HCT116 (cell line): Measurements from ENCODE around the gene TSC2. TPM values are rescaled to one million over a fixed set of nuclear protein-coding genes. Genes with fewer than 3 reads are reported as not detected.

Experiments used
- ATAC-seq: fragments of 200-7000 bp; cut with Tn5 transposase; 2 replicates; pipeline ENCODE4 v1.9.1; 2020; ENCODE audit warnings: mild to moderate bottlenecking, moderate library complexity
- BruUV-seq: library from RNA; stranded (reverse); fragments of 400-500 nt; replicated peaks from 2 replicates; lab custom pipeline; 2021; lab: Mats Ljungman, UMichigan
- CTCF ChIA-PET: fragments of 300-600 bp; sonication (Branson Sonifier 250); formaldehyde crosslinking; loops from one replicate; lab custom pipeline; 2021; ENCODE audit warnings: antibody characterized with exemption; lab: Charles Lee
- POLR2A ChIA-PET: fragments of 300-600, 350-600 bp; sonication (Branson Sonifier 250); formaldehyde crosslinking; loops from one replicate; lab custom pipeline; 2021; ENCODE audit warnings: antibody characterized with exemption; lab: Charles Lee
- RAD21 ChIA-PET, 2 experiments: fragments of 300-600 bp; sonication (Branson Sonifier 250); formaldehyde crosslinking; loops; one replicate each; lab custom pipeline; 2023; ENCODE audit warnings: low total read pairs in 2 of 2; ENCODE audit not compliant: uncharacterized antibody in 2 of 2, unreplicated experiment in 2 of 2, low non-redundant PET in 1 of 2; lab: Charles Lee
- DNase-seq: peaks from one replicate; pipeline ENCODE4 v3.0.0-alpha.2; 2010; ENCODE audit warnings: low read depth, low spot score
- H2AFZ ChIP-seq: fragments of 200-600 bp; shearing (Covaris generic), sonication (generic); 2 replicates; pipeline ENCODE4 v1.6.1; 2017; ENCODE audit warnings: low read depth, mixed run types, mixed read lengths, antibody characterized with exemption, low read length; ENCODE audit not compliant: poor library complexity, severe bottlenecking
- H3K27ac ChIP-seq: 2 replicates; pipeline ENCODE4 v1.5.1; 2012; ENCODE audit warnings: low read depth, low read length
- H3K27me3 ChIP-seq: fragments of 200-600 bp; sonication (generic); 2 replicates; pipeline ENCODE4 v1.6.1; 2016; ENCODE audit warnings: mixed run types, low read length, mixed read lengths; ENCODE audit not compliant: insufficient read depth
- H3K36me3 ChIP-seq, 2 experiments: fragments of 200-500 bp in 1 of 2; fragments of 200-600 bp in 1 of 2; sonication (Bioruptor generic) in 1 of 2; sonication (generic) in 1 of 2; 2 replicates each; pipeline versions ENCODE4 v1.5.1 to v1.6.1; 2014 to 2016; ENCODE audit warnings: low read length in 2 of 2, inconsistent platforms in 1 of 2, mixed read lengths in 1 of 2, mixed run types in 1 of 2; ENCODE audit not compliant: insufficient read depth in 2 of 2, control insufficient read depth in 1 of 2
- H3K4me1 ChIP-seq, 2 experiments: fragments of 200-600 bp in 1 of 2; sonication (generic) in 1 of 2; 2 replicates each; pipeline versions ENCODE4 v1.5.1 to v1.6.1; 2012 to 2017; ENCODE audit warnings: low read length in 2 of 2, inconsistent platforms in 1 of 2, mild to moderate bottlenecking in 1 of 2, mixed read lengths in 1 of 2, mixed run types in 1 of 2, moderate library complexity in 1 of 2; ENCODE audit not compliant: insufficient read depth in 2 of 2, control insufficient read depth in 1 of 2
- H3K4me2 ChIP-seq: fragments of 200-600 bp; sonication (generic); 2 replicates; pipeline ENCODE4 v1.6.1; 2017; ENCODE audit warnings: mixed run types, low read length, mixed read lengths
- H3K4me3 ChIP-seq, 2 experiments: fragments of 200-600 bp in 1 of 2; sonication (generic) in 1 of 2; replicated peaks in 1 of 2; 2 replicates each; pipeline ENCODE4 v1.5.1; 2011 to 2016; ENCODE audit warnings: low read length in 2 of 2, control low read depth in 1 of 2, low read depth in 1 of 2, mild to moderate bottlenecking in 1 of 2, mixed read lengths in 1 of 2, mixed run types in 1 of 2
- H3K79me2 ChIP-seq: fragments of 200-600 bp; sonication (generic); 2 replicates; pipeline ENCODE4 v1.6.1; 2017; ENCODE audit warnings: mild to moderate bottlenecking, mixed run types, low read length, moderate library complexity, mixed read lengths; ENCODE audit not compliant: insufficient read depth
- H3K9ac ChIP-seq: fragments of 200-600 bp; sonication (generic); 2 replicates; pipeline ENCODE4 v1.6.1; 2016; ENCODE audit warnings: low read length, mixed read lengths
- H3K9me2 ChIP-seq: fragments of 200-600 bp; sonication (generic), shearing (Covaris generic); 2 replicates; pipeline ENCODE4 v1.6.1; 2017; ENCODE audit warnings: mixed run types, mild to moderate bottlenecking, moderate library complexity; ENCODE audit not compliant: insufficient read depth
- H3K9me3 ChIP-seq, 2 experiments: fragments of 200-500 bp in 1 of 2; fragments of 200-600 bp in 1 of 2; sonication (Bioruptor generic) in 1 of 2; sonication (generic) in 1 of 2; 2 replicates each; pipeline ENCODE4 v1.6.1; 2014 to 2017; ENCODE audit warnings: low read length in 2 of 2, mixed read lengths in 2 of 2, inconsistent platforms in 1 of 2, low read depth in 1 of 2, mild to moderate bottlenecking in 1 of 2, mixed run types in 1 of 2, moderate library complexity in 1 of 2; ENCODE audit not compliant: control insufficient read depth in 1 of 2, insufficient read depth in 1 of 2
- H4K20me1 ChIP-seq: fragments of 200-600 bp; sonication (generic), shearing (Covaris generic); 2 replicates; pipeline ENCODE4 v1.6.1; 2017; ENCODE audit warnings: mixed run types, mild to moderate bottlenecking, moderate library complexity; ENCODE audit not compliant: insufficient read depth
- EZH2 ChIP-seq: fragments of 200-600 bp; sonication (generic); IDR thresholded peaks from 2 replicates; pipeline ENCODE4 v1.6.1; 2017; ENCODE audit warnings: antibody characterized with exemption, mixed run types
- EZH2phosphoT487 ChIP-seq: fragments of 200-600 bp; IDR thresholded peaks from 2 replicates; pipeline ENCODE4 v1.6.1; 2018; ENCODE audit warnings: antibody characterized with exemption, borderline replicate concordance
- FOSL1 ChIP-seq: IDR thresholded peaks from 2 replicates; pipeline ENCODE4 v1.6.1; 2012; ENCODE audit warnings: low read depth
- JUND ChIP-seq: IDR thresholded peaks from 2 replicates; pipeline ENCODE4 v1.6.1; 2012
- POLR2AphosphoS5 ChIP-seq: IDR thresholded peaks from 2 replicates; pipeline ENCODE4 v1.6.1; 2011; ENCODE audit warnings: mild to moderate bottlenecking, low read depth, low read length, moderate library complexity
- REST ChIP-seq: IDR thresholded peaks from 2 replicates; pipeline ENCODE4 v1.6.1; 2012; ENCODE audit warnings: low read depth
- SIN3A ChIP-seq: IDR thresholded peaks from 2 replicates; pipeline ENCODE4 v1.6.1; 2012; ENCODE audit warnings: low read depth
- SP1 ChIP-seq: IDR thresholded peaks from 2 replicates; pipeline ENCODE4 v1.6.1; 2012; ENCODE audit warnings: low read depth
- YY1 ChIP-seq: IDR thresholded peaks from 2 replicates; pipeline ENCODE4 v1.6.1; 2011; ENCODE audit warnings: low read length, low read depth, moderate library complexity, mild to moderate bottlenecking; ENCODE audit not compliant: insufficient replicate concordance; ENCODE audit errors: extremely low read depth
- ZNF274 ChIP-seq: fragments of 200-500 bp; sonication (Bioruptor generic); IDR thresholded peaks from 2 replicates; pipeline ENCODE4 v1.6.1; 2014; ENCODE audit warnings: mild to moderate bottlenecking, low read depth, low read length, inconsistent platforms
- intact Hi-C: fragments of 100-400 bp; cut with micrococcal nuclease; formaldehyde crosslinking; loops from 2 replicates; pipeline ENCODE4 v1.10.0; 2022
- total RNA-seq: library from RNA; stranded (reverse); gene quantifications from one replicate; pipeline ENCODE4 v1.2.1, GENCODE V29; 2021; ENCODE audit not compliant: unreplicated experiment
- TF ChIP-seq, protein P1 (sequence below), 3 experiments: fragments of 200-600 bp in 1 of 3; sonication (generic) in 1 of 3; IDR thresholded peaks in 2 of 3; conservative IDR thresholded peaks in 1 of 3; 2 replicates each; pipeline ENCODE4 v1.5.1; 2012 to 2017; ENCODE audit warnings: low read depth in 2 of 3, low read length in 2 of 3, antibody characterized with exemption in 1 of 3, borderline replicate concordance in 1 of 3, control low read depth in 1 of 3, mild to moderate bottlenecking in 1 of 3, mixed read lengths in 1 of 3, mixed run types in 1 of 3, moderate library complexity in 1 of 3; ENCODE audit not compliant: insufficient read depth in 1 of 3
- TF ChIP-seq, protein P2 (sequence below): IDR thresholded peaks from 2 replicates; pipeline ENCODE4 v1.6.1; 2012
- TF ChIP-seq, protein P3 (sequence below): IDR thresholded peaks from 2 replicates; pipeline ENCODE4 v1.6.1; 2012

TSC2 gene
- total RNA-seq, 1 experiment from 2014 or later = 74.1 TPM

DNA sequence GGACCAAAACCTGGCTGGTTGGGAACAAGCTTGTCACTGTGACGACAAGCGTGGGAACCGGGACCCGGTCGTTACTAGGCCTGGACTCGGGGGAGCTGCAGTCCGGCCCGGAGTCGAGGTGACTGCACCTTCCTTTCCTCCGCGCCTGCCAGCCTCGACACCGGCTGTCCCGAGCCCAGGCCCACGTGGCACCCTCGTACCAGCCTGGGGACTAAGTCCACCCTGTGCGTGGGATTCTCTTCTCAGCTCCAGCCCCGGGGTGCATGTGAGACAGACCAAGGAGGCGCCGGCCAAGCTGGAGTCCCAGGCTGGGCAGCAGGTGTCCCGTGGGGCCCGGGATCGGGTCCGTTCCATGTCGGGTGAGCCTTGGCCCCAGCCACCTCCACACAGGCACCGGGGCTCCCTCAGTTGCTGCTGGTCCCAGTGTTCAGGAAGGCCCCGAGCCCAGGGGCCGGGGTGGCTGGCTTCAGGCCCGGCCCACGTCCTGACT, 31.6 kb downstream of the TSC2 start:
- H3K79me2 ChIP-seq = no peaks in the 10 kb centered on the region
- no peak overlapping the region for H3K4me3 ChIP-seq
- no peak overlapping the region for H3K27ac ChIP-seq
- POLR2A ChIA-PET = no interaction called here
- H4K20me1 ChIP-seq = no peaks in the 10 kb centered on the region
- CTCF ChIA-PET = no interaction called here
- intact Hi-C loops = no loop called here
- H3K27me3 ChIP-seq = no peaks in the 10 kb centered on the region
- RAD21 ChIA-PET = no interaction called here
- no TSS peak for BruUV-seq
- TF ChIP-seq, protein P1, sequence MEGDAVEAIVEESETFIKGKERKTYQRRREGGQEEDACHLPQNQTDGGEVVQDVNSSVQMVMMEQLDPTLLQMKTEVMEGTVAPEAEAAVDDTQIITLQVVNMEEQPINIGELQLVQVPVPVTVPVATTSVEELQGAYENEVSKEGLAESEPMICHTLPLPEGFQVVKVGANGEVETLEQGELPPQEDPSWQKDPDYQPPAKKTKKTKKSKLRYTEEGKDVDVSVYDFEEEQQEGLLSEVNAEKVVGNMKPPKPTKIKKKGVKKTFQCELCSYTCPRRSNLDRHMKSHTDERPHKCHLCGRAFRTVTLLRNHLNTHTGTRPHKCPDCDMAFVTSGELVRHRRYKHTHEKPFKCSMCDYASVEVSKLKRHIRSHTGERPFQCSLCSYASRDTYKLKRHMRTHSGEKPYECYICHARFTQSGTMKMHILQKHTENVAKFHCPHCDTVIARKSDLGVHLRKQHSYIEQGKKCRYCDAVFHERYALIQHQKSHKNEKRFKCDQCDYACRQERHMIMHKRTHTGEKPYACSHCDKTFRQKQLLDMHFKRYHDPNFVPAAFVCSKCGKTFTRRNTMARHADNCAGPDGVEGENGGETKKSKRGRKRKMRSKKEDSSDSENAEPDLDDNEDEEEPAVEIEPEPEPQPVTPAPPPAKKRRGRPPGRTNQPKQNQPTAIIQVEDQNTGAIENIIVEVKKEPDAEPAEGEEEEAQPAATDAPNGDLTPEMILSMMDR (IDR thresholded peaks at IDR 0.05 in 2 of 3, conservative IDR thresholded peaks at IDR 0.05 in 1 of 3; ENCODE audit: borderline replicate concordance in 1 of 3, insufficient read depth in 1 of 3, low read depth in 2 of 3, low read length in 2 of 3) = no peak
- TF ChIP-seq ZNF274 (no peak), EZH2phosphoT487 (no peak), FOSL1 (no peak), POLR2AphosphoS5 (no peak), JUND (no peak), SIN3A (no peak), REST (no peak), YY1 (no peak), EZH2 (no peak), SP1 (no peak)
- TF ChIP-seq, protein P2, sequence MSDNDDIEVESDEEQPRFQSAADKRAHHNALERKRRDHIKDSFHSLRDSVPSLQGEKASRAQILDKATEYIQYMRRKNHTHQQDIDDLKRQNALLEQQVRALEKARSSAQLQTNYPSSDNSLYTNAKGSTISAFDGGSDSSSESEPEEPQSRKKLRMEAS = no peak
- TF ChIP-seq, protein P3, sequence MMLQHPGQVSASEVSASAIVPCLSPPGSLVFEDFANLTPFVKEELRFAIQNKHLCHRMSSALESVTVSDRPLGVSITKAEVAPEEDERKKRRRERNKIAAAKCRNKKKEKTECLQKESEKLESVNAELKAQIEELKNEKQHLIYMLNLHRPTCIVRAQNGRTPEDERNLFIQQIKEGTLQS = no peak
- H3K4me2 ChIP-seq = no peak overlapping the region
- no peaks in the 10 kb centered on the region for H3K9me2 ChIP-seq
- H3K4me1 ChIP-seq = no peaks in the 10 kb centered on the region
- H3K36me3 ChIP-seq = no peaks in the 10 kb centered on the region
- H3K9me3 ChIP-seq = no peaks in the 10 kb centered on the region
- ATAC-seq (no peak), DNase-seq (no peak)
- H3K9ac ChIP-seq = no peak overlapping the region
- H2AFZ ChIP-seq = no peak overlapping the region
